ENCODE results near the gene IFITM1.
"Not testable (repeated sequence)": the region's sequence is repeated elsewhere in the genome, so short reads cannot be mapped to it uniquely, and the experiment has no call there.

IFITM1 gene

GRCh38 chr11:328516-329100, 14.8 kb downstream of the IFITM1 start:
- not testable (repeated sequence) for DNase-seq

GRCh38 chr11:329886-330253, 16.0 kb downstream of the IFITM1 start:
- DNase-seq: no peak

- no peak for DNase-seq
Observed at GRCh38 chr11:330307-330693, 16.5 kb downstream of the IFITM1 start.

- DNase-seq: no peak
Observed at GRCh38 chr11:330694-331357, 17.0 kb downstream of the IFITM1 start.

GRCh38 chr11:331358-332060, 17.7 kb downstream of the IFITM1 start:
- DNase-seq: no peak

GRCh38 chr11:332651-333480, 19.0 kb downstream of the IFITM1 start:
- DNase-seq: no peak

GRCh38 chr11:333616-334263, 19.9 kb downstream of the IFITM1 start:
- not testable (repeated sequence) for DNase-seq

GRCh38 chr11:334264-334994, 20.6 kb downstream of the IFITM1 start:
- DNase-seq: no peak

- DNase-seq: peak; percentile 31
Observed at GRCh38 chr11:335779-336658, 22.2 kb downstream of the IFITM1 start.

- DNase-seq: no peak
Observed at GRCh38 chr11:336659-337198, 22.9 kb downstream of the IFITM1 start.

GRCh38 chr11:337711-338110, 23.9 kb downstream of the IFITM1 start:
- DNase-seq: no peak

GRCh38 chr11:339963-340362, 26.1 kb downstream of the IFITM1 start:
- DNase-seq: no peak

- DNase-seq: no peak
Observed at GRCh38 chr11:340539-341512, 27.0 kb downstream of the IFITM1 start.

GRCh38 chr11:342328-342727, 28.5 kb downstream of the IFITM1 start:
- no peak for DNase-seq

- no peak for DNase-seq
Observed at GRCh38 chr11:344836-345578, 31.2 kb downstream of the IFITM1 start.

GRCh38 chr11:346529-346928, 32.7 kb downstream of the IFITM1 start:
- no peak for DNase-seq

GRCh38 chr11:349270-349954, 35.6 kb downstream of the IFITM1 start:
- not testable (repeated sequence) for DNase-seq
